Nephron (organoid): ENCODE results near the gene OPA1.

Source experiments
- H3K27ac Mint-ChIP-seq, 3 experiments: 2 replicates each; pipeline ENCODE4 v1.8.0; 2020; ENCODE audit warnings: mixed read lengths in 3 of 3, mild to moderate bottlenecking in 2 of 3, moderate library complexity in 1 of 3
- H3K27me3 Mint-ChIP-seq: 2 replicates; pipeline ENCODE4 v1.8.0; 2021; ENCODE audit warnings: low read depth, mild to moderate bottlenecking, moderate library complexity, mixed read lengths
- H3K36me3 Mint-ChIP-seq: 2 replicates; pipeline ENCODE4 v1.8.0; 2020; ENCODE audit warnings: low read depth, mixed read lengths
- H3K4me1 Mint-ChIP-seq: 2 replicates; pipeline ENCODE4 v1.8.0; 2020; ENCODE audit warnings: mixed read lengths
- H3K4me3 Mint-ChIP-seq, 3 experiments: 2 replicates each; pipeline ENCODE4 v1.8.0; 2020; ENCODE audit warnings: mild to moderate bottlenecking in 3 of 3, mixed read lengths in 3 of 3, moderate library complexity in 2 of 3
- H3K9me3 Mint-ChIP-seq: 2 replicates; pipeline ENCODE4 v1.8.0; 2020; ENCODE audit warnings: mixed read lengths
- TF ChIP-seq, protein P1 (sequence below), 3 experiments: fragments of 200-600 bp; sonication (generic); IDR thresholded peaks; one replicate each; pipeline ENCODE4 v1.5.0; 2021; ENCODE audit warnings: antibody characterized with exemption in 3 of 3; ENCODE audit not compliant: unreplicated experiment in 3 of 3

OPA1 gene

DNA sequence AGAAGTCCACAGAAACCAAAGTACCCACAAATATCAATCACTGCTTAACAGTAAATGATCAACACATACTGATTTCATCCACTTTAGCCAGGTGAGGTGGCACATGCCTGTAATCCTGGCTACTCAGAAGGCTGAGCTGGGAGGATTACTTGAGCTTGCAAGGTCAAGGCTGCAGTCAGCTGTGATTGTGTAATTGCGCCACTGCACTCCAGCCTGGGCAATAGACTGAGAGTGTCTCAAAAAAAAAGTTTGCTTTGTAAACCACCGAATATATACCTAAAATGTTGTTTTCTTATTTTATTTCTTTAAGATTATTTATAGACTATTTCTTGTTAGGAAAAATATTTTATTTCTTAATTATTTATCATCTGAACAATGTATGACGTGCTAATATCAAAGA, 29.6 kb upstream of the OPA1 start:
- Mint-ChIP-seq H3K36me3 (no peaks in the 10 kb centered on the region), H3K27ac (no peak overlapping the region)

DNA sequence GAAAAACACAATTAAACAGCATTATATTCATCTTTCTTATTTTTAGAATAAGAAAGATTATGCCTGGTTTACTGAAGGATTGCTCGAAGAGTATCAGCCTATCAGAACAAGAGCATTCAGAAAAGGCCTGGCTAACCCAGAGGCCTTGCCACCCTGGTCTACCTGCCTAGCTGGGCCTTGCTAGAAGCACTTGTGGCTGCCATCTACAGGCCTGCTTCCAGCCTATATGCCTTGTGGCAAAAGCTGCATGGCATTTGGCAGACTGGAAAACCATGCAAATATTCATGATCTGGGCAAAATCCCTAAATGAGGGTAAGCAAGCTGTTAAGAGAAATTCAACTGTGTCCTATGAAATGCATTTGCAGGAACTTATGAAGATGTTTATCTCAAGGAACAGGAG, 29.0 kb upstream of the OPA1 start:
- Mint-ChIP-seq H3K4me3 (no peak overlapping the region), H3K4me1 (no peaks in the 10 kb centered on the region), H3K9me3 (no peaks in the 10 kb centered on the region), H3K36me3 (no peaks in the 10 kb centered on the region), H3K27me3 (peaks cover 11% of the 10 kb centered on the region), H3K27ac (no peak overlapping the region)
- TF ChIP-seq, protein P1, sequence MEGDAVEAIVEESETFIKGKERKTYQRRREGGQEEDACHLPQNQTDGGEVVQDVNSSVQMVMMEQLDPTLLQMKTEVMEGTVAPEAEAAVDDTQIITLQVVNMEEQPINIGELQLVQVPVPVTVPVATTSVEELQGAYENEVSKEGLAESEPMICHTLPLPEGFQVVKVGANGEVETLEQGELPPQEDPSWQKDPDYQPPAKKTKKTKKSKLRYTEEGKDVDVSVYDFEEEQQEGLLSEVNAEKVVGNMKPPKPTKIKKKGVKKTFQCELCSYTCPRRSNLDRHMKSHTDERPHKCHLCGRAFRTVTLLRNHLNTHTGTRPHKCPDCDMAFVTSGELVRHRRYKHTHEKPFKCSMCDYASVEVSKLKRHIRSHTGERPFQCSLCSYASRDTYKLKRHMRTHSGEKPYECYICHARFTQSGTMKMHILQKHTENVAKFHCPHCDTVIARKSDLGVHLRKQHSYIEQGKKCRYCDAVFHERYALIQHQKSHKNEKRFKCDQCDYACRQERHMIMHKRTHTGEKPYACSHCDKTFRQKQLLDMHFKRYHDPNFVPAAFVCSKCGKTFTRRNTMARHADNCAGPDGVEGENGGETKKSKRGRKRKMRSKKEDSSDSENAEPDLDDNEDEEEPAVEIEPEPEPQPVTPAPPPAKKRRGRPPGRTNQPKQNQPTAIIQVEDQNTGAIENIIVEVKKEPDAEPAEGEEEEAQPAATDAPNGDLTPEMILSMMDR (IDR thresholded peaks at IDR 0.05; ENCODE audit: unreplicated experiment in 3 of 3) = no peak

More for the DNA sequence above, 29.6 kb upstream of the OPA1 start:
- TF ChIP-seq, protein P1 (IDR thresholded peaks at IDR 0.05; ENCODE audit: unreplicated experiment in 3 of 3) = no peak
- Mint-ChIP-seq H3K4me3 (no peak overlapping the region), H3K27me3 (peaks cover 11% of the 10 kb centered on the region), H3K4me1 (no peaks in the 10 kb centered on the region), H3K9me3 (no peaks in the 10 kb centered on the region)

DNA sequence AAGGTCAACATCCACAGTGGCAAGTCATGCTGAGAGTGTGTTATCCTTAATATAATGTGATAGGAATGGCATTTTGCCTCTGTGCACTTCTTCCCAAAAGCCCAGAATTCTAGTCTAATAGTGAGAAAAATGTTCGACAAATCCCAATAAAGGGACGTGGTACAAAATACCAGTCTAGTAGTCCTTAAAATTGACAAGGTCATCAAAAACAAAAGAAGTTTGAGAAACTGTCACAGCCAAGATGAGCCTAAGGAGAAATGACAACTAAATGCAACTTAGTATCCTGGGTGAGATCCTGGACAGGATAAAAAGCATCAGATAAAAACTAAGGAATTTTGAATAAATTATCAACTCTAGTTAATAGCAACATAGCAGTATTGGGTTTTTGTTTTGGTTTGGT, 23.9 kb upstream of the OPA1 start:
- no peaks in the 10 kb centered on the region for H3K4me1 Mint-ChIP-seq
- H3K27me3 Mint-ChIP-seq = peaks cover 11% of the 10 kb centered on the region
- H3K9me3 Mint-ChIP-seq = no peaks in the 10 kb centered on the region
- H3K27ac Mint-ChIP-seq = no peak overlapping the region
- TF ChIP-seq, protein P1 (IDR thresholded peaks at IDR 0.05; ENCODE audit: unreplicated experiment in 3 of 3) = no peak
- H3K4me3 Mint-ChIP-seq = no peak overlapping the region
- no peaks in the 10 kb centered on the region for H3K36me3 Mint-ChIP-seq

DNA sequence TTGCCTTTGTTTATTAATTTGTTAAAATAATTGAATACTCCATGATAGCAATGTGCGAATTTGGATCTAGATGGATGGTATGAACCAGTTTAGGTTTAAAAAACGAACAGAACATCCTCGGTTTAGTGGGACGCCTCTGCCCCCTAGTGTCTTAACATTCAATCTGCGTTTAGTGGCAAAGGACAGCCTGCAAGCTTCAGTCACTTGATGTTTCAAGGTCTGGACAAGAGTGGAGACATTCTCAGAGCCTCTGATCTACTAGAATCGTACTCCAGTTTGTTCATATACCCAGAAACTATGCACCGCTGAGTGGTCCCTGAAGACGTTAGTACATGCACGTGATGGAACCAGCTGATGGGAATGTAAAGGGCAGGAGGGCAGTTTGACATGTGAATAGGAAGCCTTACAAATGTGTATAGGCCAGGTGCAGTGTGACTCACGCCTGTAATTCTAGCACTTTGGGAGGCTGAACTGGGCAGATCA, 20.5 kb upstream of the OPA1 start:
- H3K27ac Mint-ChIP-seq = no peak overlapping the region
- TF ChIP-seq, protein P1 (IDR thresholded peaks at IDR 0.05; ENCODE audit: unreplicated experiment in 3 of 3) = peak; percentile 85 to 88 (median 87)

DNA sequence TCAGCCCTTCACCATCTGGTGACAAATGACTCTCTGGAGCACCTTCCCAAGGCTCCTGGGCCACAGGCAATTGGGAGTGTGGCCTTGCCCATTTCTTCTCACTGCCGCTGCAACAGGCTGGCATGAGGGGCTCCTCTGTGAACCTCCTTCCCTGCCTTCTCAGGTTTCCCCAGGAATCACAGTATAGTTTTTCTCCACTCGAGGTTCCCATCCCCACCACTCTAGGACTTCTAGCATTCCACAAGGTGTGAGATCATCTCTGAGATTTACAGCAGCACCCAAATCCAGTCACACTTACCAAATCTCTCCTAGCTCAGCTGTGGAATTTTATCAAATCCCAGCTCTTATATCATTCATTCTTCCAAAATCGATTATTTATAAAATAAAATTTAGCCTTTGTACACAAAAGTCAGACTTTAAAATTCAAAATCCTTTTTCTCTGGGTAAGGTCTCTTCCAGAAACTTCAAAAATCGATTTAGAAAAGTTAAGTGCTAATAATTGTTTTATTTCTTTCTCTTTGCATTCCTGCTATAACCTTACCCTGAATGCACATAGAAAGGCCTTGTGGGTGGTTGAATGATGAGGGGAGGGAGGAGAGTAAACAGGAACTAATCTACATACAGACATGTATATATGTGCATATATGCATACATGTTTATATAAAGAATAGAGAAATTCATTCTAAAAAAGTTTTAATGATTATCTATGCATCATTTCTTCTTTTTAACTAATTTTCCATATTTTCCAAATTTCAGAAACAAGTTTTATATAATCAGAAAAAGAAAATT, 19.4 kb upstream of the OPA1 start:
- Mint-ChIP-seq H3K27ac (no peak overlapping the region), H3K27me3 (no peaks in the 10 kb centered on the region), H3K4me3 (no peak overlapping the region), H3K9me3 (no peaks in the 10 kb centered on the region), H3K4me1 (no peaks in the 10 kb centered on the region), H3K36me3 (no peaks in the 10 kb centered on the region)
- TF ChIP-seq, protein P1 (IDR thresholded peaks at IDR 0.05; ENCODE audit: unreplicated experiment in 3 of 3) = no peak

More for the DNA sequence above, 20.5 kb upstream of the OPA1 start:
- Mint-ChIP-seq H3K4me3 (no peak overlapping the region), H3K4me1 (no peaks in the 10 kb centered on the region), H3K36me3 (no peaks in the 10 kb centered on the region), H3K9me3 (no peaks in the 10 kb centered on the region), H3K27me3 (peaks cover 4% of the 10 kb centered on the region)
